Neuronal stem cell (in vitro differentiated cells): ENCODE data around the gene RAD51B.

Experiments
- DNase-seq: peaks from one replicate; pipeline ENCODE4 v3.0.0-alpha.2; 2013; ENCODE audit warnings: low spot score
- H2AFZ ChIP-seq: one replicate; pipeline ENCODE4 v1.6.1; 2013; ENCODE audit warnings: mild to moderate bottlenecking, low read length, inconsistent platforms
- H2AK5ac ChIP-seq: 2 replicates; pipeline ENCODE4 v1.6.1; 2013; ENCODE audit warnings: low read depth, mild to moderate bottlenecking, inconsistent platforms, low read length, moderate library complexity, mixed read lengths
- H2BK120ac ChIP-seq: 2 replicates; pipeline ENCODE4 v1.6.1; 2013; ENCODE audit warnings: low read depth, mild to moderate bottlenecking, inconsistent platforms, low read length, moderate library complexity, mixed read lengths
- H2BK12ac ChIP-seq: one replicate; pipeline ENCODE4 v1.6.1; 2013; ENCODE audit warnings: low read length, inconsistent platforms
- H2BK15ac ChIP-seq: 2 replicates; pipeline ENCODE4 v1.6.1; 2013; ENCODE audit warnings: mild to moderate bottlenecking, low read length, inconsistent platforms, mixed read lengths
- H2BK5ac ChIP-seq: one replicate; pipeline ENCODE4 v1.6.1; 2013; ENCODE audit warnings: inconsistent platforms, mild to moderate bottlenecking, low read length, moderate library complexity
- H3K14ac ChIP-seq: one replicate; pipeline ENCODE4 v1.6.1; 2013; ENCODE audit warnings: low read length, inconsistent platforms
- H3K18ac ChIP-seq: 2 replicates; pipeline ENCODE4 v1.6.1; 2013; ENCODE audit warnings: low read length, inconsistent platforms
- H3K23ac ChIP-seq: 2 replicates; pipeline ENCODE4 v1.6.1; 2013; ENCODE audit warnings: low read depth, mild to moderate bottlenecking, mixed read lengths, low read length, inconsistent platforms; ENCODE audit not compliant: poor library complexity
- H3K27ac ChIP-seq: replicated peaks from 3 replicates; pipeline ENCODE4 v1.5.1; 2013; ENCODE audit warnings: low read length, inconsistent platforms
- H3K27me3 ChIP-seq, 3 experiments: 2 replicates each; pipeline ENCODE4 v1.6.1; 2013; ENCODE audit warnings: low read length in 3 of 3, mild to moderate bottlenecking in 2 of 3, inconsistent platforms in 1 of 3, low read depth in 1 of 3, mixed read lengths in 1 of 3, moderate library complexity in 1 of 3; ENCODE audit not compliant: control insufficient read depth in 3 of 3, insufficient read depth in 3 of 3
- H3K36me3 ChIP-seq, 2 donors: replicated peaks in 1 of 2; 2 replicates each; pipeline ENCODE4 v1.6.1; 2013; ENCODE audit warnings: low read length in 2 of 2; ENCODE audit not compliant: control insufficient read depth in 2 of 2, insufficient read depth in 2 of 2
- H3K4ac ChIP-seq: 2 replicates; pipeline ENCODE4 v1.6.1; 2013; ENCODE audit warnings: inconsistent platforms, mild to moderate bottlenecking, low read length, moderate library complexity
- H3K4me1 ChIP-seq, 2 donors: 1 replicate in 1 of 2; 2 replicates in 1 of 2; pipeline ENCODE4 v1.6.1; 2013; ENCODE audit warnings: low read length in 2 of 2, low read depth in 1 of 2; ENCODE audit not compliant: control insufficient read depth in 2 of 2, insufficient read depth in 1 of 2
- H3K4me2 ChIP-seq: one replicate; pipeline ENCODE4 v1.6.1; 2013; ENCODE audit warnings: mild to moderate bottlenecking, low read length, inconsistent platforms; ENCODE audit not compliant: insufficient read depth, poor library complexity, severe bottlenecking
- H3K4me3 ChIP-seq, 2 donors: 2 replicates each; pipeline ENCODE4 v1.5.1; 2013; ENCODE audit warnings: low read length in 2 of 2, mild to moderate bottlenecking in 2 of 2, inconsistent platforms in 1 of 2, moderate library complexity in 1 of 2
- H3K79me1 ChIP-seq: one replicate; pipeline ENCODE4 v1.6.1; 2013; ENCODE audit warnings: low read depth, mild to moderate bottlenecking, inconsistent platforms, low read length, moderate library complexity
- H3K9ac ChIP-seq: one replicate; pipeline ENCODE4 v1.6.1; 2013; ENCODE audit warnings: mild to moderate bottlenecking, low read depth, low read length, inconsistent platforms; ENCODE audit not compliant: poor library complexity
- H3K9me3 ChIP-seq, 2 donors: replicated peaks in 1 of 2; 2 replicates each; pipeline versions ENCODE3 to v1.6.1; 2013; ENCODE audit warnings: low read length in 2 of 2, mild to moderate bottlenecking in 2 of 2, inconsistent platforms in 1 of 2, low read depth in 1 of 2, mixed read lengths in 1 of 2, moderate library complexity in 1 of 2; ENCODE audit not compliant: control insufficient read depth in 2 of 2, insufficient read depth in 1 of 2
- H4K8ac ChIP-seq: one replicate; pipeline ENCODE4 v1.6.1; 2013; ENCODE audit warnings: low read depth, mild to moderate bottlenecking, inconsistent platforms, low read length, moderate library complexity
- H4K91ac ChIP-seq: one replicate; pipeline ENCODE4 v1.6.1; 2013; ENCODE audit warnings: low read length, low read depth, mild to moderate bottlenecking, inconsistent platforms; ENCODE audit not compliant: poor library complexity
- WGBS, 2 donors: extraction: QIAGEN DNeasy Blood & Tissue Kit; methylation state at CpG; one replicate each; pipeline ENCODE4 v1.1.7; 2013; ENCODE audit warnings: missing lambda C conversion rate in 2 of 2, mixed read lengths in 1 of 2; ENCODE audit not compliant: insufficient read length in 2 of 2, insufficient replicate concordance in 1 of 2; ENCODE audit errors: extremely low coverage in 2 of 2; 5-methylcytosine and 5-hydroxymethylcytosine counted together

RAD51B gene

DNA sequence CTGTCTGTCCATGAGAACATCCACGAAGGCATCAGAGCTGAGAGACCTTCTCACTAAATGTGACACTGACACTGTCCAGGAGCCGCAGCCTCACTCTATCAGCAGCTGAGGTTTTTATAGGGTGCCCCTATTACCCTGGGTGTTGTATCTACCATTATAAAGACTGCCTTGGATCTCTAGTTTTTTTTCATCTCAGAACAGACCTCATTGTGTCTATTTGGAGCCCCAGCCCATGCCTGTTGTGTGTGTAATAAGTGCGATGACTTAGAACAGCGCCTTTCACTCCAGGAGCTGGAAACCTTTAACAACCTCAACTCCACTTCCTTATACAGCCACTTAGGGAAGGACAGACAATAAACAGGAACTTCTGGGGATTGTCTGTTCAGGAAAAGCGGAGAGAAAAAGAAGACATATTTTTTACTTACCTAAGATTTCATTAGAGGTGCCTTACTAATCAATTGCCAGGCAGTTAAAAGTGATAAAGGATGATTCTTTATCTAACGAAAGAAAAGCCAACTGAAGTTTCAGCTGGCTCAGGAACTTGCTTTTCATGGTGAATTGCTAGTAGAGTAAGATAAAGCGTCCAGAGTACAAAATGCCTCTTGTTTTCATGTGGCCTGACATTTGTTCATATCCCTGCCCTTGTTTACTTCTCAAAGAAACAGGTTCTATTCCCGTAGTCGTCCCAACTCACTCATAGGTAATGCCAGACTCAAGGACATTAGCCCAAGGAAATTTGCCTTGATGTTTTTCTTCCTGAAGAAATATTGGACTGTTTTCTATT lies 420.6 kb downstream of the RAD51B start:
- no CpG with 5 or more reads among the region's 9 CpGs for WGBS, 2 donors
- H2BK5ac ChIP-seq = no peak overlapping the region
- no peak overlapping the region for H3K23ac ChIP-seq
- no peak overlapping the region for H3K4me2 ChIP-seq
- no peak overlapping the region for H2BK120ac ChIP-seq
- H3K36me3 ChIP-seq = no peaks in the 10 kb centered on the region
- no peak overlapping the region for H3K4ac ChIP-seq
- no peak overlapping the region for H3K18ac ChIP-seq
- H3K14ac ChIP-seq = no peak overlapping the region
- H4K91ac ChIP-seq = no peak overlapping the region
- no peaks in the 10 kb centered on the region for H3K27me3 ChIP-seq
- H2AK5ac ChIP-seq = no peak overlapping the region
- H3K79me1 ChIP-seq = no peaks in the 10 kb centered on the region
- no peak overlapping the region for H3K4me3 ChIP-seq
- H2AFZ ChIP-seq = no peak overlapping the region
- no peak overlapping the region for H4K8ac ChIP-seq
- no peak for DNase-seq
- no peak overlapping the region for H3K9ac ChIP-seq
- H2BK15ac ChIP-seq = no peak overlapping the region
- no peaks in the 10 kb centered on the region for H3K9me3 ChIP-seq
- peaks cover 2 to 10% of the 10 kb centered on the region in 2 donors for H3K4me1 ChIP-seq
- H3K27ac ChIP-seq = no peak overlapping the region
- no peak overlapping the region for H2BK12ac ChIP-seq

DNA sequence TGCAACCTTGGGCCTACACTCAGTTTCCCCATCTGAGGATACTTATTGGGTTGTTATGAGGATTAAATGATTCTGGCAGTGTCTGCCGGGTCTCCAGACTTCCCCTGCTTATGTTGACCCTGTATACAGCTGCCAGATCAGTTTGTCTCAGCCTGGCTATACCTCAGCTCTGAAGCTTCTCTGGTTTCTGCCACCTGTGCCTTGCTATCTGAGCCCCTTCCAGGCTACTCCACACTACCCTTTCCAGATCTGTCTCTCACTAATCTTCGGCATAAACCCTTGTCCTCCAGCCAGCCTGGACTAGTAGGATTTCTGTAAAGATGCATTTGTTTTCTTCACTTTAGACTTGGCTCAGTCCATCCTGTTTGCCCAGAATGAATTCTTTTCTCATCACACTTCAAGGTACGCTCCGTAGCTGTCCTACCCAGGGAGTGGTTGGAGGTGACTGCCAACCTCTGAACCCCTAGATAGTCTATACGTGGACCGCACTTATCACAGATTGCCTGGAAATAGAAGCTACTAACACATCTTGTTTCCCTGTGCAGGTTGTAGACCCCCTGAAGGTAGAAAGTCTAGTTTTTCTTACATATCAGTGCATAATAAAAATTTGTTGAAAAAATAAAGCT lies 422.4 kb downstream of the RAD51B start:
- WGBS, 2 donors = no CpG with 5 or more reads among the region's 6 CpGs
- H3K4ac ChIP-seq = no peak overlapping the region
- H3K18ac ChIP-seq = no peak overlapping the region
- H3K14ac ChIP-seq = no peak overlapping the region
- H3K4me3 ChIP-seq = no peak overlapping the region
- no peaks in the 10 kb centered on the region for H3K27me3 ChIP-seq
- no peak overlapping the region for H2AFZ ChIP-seq
- no peak for DNase-seq
- no peak overlapping the region for H2BK5ac ChIP-seq
- H3K9ac ChIP-seq = no peak overlapping the region
- H2BK15ac ChIP-seq = no peak overlapping the region
- H2BK12ac ChIP-seq = no peak overlapping the region
- no peaks in the 10 kb centered on the region for H3K79me1 ChIP-seq
- no peak overlapping the region for H4K8ac ChIP-seq
- no peak overlapping the region for H4K91ac ChIP-seq
- H3K4me1 ChIP-seq = peaks cover 4 to 10% of the 10 kb centered on the region in 2 donors
- no peak overlapping the region for H2BK120ac ChIP-seq
- no peak overlapping the region for H2AK5ac ChIP-seq
- no peak overlapping the region for H3K27ac ChIP-seq
- no peaks in the 10 kb centered on the region for H3K36me3 ChIP-seq
- H3K23ac ChIP-seq = no peak overlapping the region
- no peak overlapping the region for H3K4me2 ChIP-seq
- H3K9me3 ChIP-seq = no peaks in the 10 kb centered on the region

- Histone ChIP-seq H3K4me2 (no peak overlapping the region), H3K14ac (no peak overlapping the region), H3K36me3 (no peaks in the 10 kb centered on the region), H2AK5ac (no peak overlapping the region), H2AFZ (no peak overlapping the region), H2BK12ac (no peak overlapping the region), H3K9me3 (no peaks in the 10 kb centered on the region), H4K8ac (no peak overlapping the region), H2BK15ac (no peak overlapping the region), H3K18ac (no peak overlapping the region), H3K27ac (no peak overlapping the region), H3K23ac (no peak overlapping the region), H2BK120ac (no peak overlapping the region), H3K9ac (no peak overlapping the region), H3K4me1 (peaks cover 4 to 19% of the 10 kb centered on the region in 2 donors), H4K91ac (no peak overlapping the region), H3K79me1 (no peaks in the 10 kb centered on the region), H3K4ac (no peak overlapping the region), H3K27me3 (no peaks in the 10 kb centered on the region), H2BK5ac (no peak overlapping the region), H3K4me3 (no peak overlapping the region)
- DNase-seq = no peak
- no CpG with 5 or more reads among the region's 3 CpGs for WGBS, 2 donors
These were observed 424.0 kb downstream of the RAD51B start for GRCh38 chr14:68243450-68244010.

GRCh38 chr14:68244262-68244980 lies 424.8 kb downstream of the RAD51B start:
- Histone ChIP-seq H3K36me3 (no peaks in the 10 kb centered on the region), H3K4me3 (no peak overlapping the region), H3K4me1 (peaks cover 8 to 27% of the 10 kb centered on the region in 2 donors), H3K23ac (no peak overlapping the region), H3K18ac (no peak overlapping the region), H3K27ac (no peak overlapping the region), H2BK12ac (no peak overlapping the region), H2AFZ (no peak overlapping the region), H3K14ac (no peak overlapping the region), H3K27me3 (no peaks in the 10 kb centered on the region), H3K4me2 (no peak overlapping the region), H4K91ac (no peak overlapping the region), H2AK5ac (no peak overlapping the region), H3K9me3 (no peaks in the 10 kb centered on the region), H3K4ac (no peak overlapping the region), H3K79me1 (no peaks in the 10 kb centered on the region), H2BK5ac (no peak overlapping the region), H3K9ac (no peak overlapping the region), H4K8ac (no peak overlapping the region), H2BK120ac (no peak overlapping the region), H2BK15ac (no peak overlapping the region)
- no peak for DNase-seq
- WGBS, 2 donors = no CpG with 5 or more reads among the region's 4 CpGs
